Measurements from ENCODE around the gene EMILIN1.

EMILIN1 gene

GRCh38 chr2:27057184-27057583, 21.2 kb upstream of the EMILIN1 start:
- Histone ChIP-seq H3K9ac (no peak overlapping the region), H2AFZ (ENCODE audit: low read depth) (no peak overlapping the region), H3K79me2 (ENCODE audit: insufficient read depth, low read depth) (no peaks in the 10 kb centered on the region), H3K27me3 (ENCODE audit: insufficient read depth, low read depth) (no peaks in the 10 kb centered on the region), H3K4me1 (ENCODE audit: low read depth, poor library complexity, severe bottlenecking) (peaks cover 6% of the 10 kb centered on the region), H3K4me2 (no peak overlapping the region), H3K4me3 (IDR thresholded peaks at IDR 0.05; ENCODE audit: insufficient read depth, low read depth, low read length) (no peak overlapping the region), H3K27ac (no peak overlapping the region), H4K20me1 (ENCODE audit: insufficient read depth) (no peaks in the 10 kb centered on the region), H3K36me3 (ENCODE audit: insufficient read depth) (no peaks in the 10 kb centered on the region)
- TF ChIP-seq, protein P1, sequence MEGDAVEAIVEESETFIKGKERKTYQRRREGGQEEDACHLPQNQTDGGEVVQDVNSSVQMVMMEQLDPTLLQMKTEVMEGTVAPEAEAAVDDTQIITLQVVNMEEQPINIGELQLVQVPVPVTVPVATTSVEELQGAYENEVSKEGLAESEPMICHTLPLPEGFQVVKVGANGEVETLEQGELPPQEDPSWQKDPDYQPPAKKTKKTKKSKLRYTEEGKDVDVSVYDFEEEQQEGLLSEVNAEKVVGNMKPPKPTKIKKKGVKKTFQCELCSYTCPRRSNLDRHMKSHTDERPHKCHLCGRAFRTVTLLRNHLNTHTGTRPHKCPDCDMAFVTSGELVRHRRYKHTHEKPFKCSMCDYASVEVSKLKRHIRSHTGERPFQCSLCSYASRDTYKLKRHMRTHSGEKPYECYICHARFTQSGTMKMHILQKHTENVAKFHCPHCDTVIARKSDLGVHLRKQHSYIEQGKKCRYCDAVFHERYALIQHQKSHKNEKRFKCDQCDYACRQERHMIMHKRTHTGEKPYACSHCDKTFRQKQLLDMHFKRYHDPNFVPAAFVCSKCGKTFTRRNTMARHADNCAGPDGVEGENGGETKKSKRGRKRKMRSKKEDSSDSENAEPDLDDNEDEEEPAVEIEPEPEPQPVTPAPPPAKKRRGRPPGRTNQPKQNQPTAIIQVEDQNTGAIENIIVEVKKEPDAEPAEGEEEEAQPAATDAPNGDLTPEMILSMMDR (conservative IDR thresholded peaks at IDR 0.05; ENCODE audit: low read depth, low read length), result no peak

DNA sequence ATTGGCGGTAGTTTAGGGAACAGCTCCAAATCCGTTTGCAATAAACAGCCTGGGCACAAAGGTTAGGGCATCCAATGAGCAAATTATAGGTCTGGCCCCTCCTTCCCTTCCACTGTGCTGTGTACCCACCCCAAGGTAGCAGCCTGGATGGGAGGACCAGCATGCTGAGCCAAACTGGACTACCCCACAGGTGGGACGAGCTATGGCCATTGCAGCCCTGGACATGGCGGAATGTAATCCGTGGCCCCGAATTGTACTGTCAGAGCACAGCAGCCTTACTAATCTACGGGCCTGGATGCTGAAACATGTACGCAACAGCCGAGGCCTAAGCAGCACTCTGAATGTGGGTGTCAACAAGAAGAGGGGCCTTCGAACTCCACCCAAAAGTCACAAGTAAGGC, 20.2 kb upstream of the EMILIN1 start:
- Histone ChIP-seq H3K27me3 (ENCODE audit: insufficient read depth, low read depth) (no peaks in the 10 kb centered on the region), H3K27ac (no peak overlapping the region), H3K79me2 (ENCODE audit: insufficient read depth, low read depth) (no peaks in the 10 kb centered on the region), H3K36me3 (ENCODE audit: insufficient read depth) (no peaks in the 10 kb centered on the region), H2AFZ (ENCODE audit: low read depth) (no peak overlapping the region), H3K4me2 (no peak overlapping the region), H3K4me1 (ENCODE audit: low read depth, poor library complexity, severe bottlenecking) (no peaks in the 10 kb centered on the region), H4K20me1 (ENCODE audit: insufficient read depth) (no peaks in the 10 kb centered on the region), H3K9ac (no peak overlapping the region), H3K4me3 (IDR thresholded peaks at IDR 0.05; ENCODE audit: insufficient read depth, low read depth, low read length) (no peak overlapping the region)
- TF ChIP-seq, protein P1 (conservative IDR thresholded peaks at IDR 0.05; ENCODE audit: low read depth, low read length), result no peak

GRCh38 chr2:27059141-27059820, 19.1 kb upstream of the EMILIN1 start:
- Histone ChIP-seq H3K4me3 (IDR thresholded peaks at IDR 0.05; ENCODE audit: insufficient read depth, low read depth, low read length) (no peak overlapping the region), H2AFZ (ENCODE audit: low read depth) (no peak overlapping the region), H3K27me3 (ENCODE audit: insufficient read depth, low read depth) (no peaks in the 10 kb centered on the region), H3K79me2 (ENCODE audit: insufficient read depth, low read depth) (no peaks in the 10 kb centered on the region), H3K9ac (no peak overlapping the region), H3K36me3 (ENCODE audit: insufficient read depth) (no peaks in the 10 kb centered on the region), H3K4me1 (ENCODE audit: low read depth, poor library complexity, severe bottlenecking) (no peaks in the 10 kb centered on the region), H3K4me2 (no peak overlapping the region), H3K27ac (no peak overlapping the region), H4K20me1 (ENCODE audit: insufficient read depth) (no peaks in the 10 kb centered on the region)
- TF ChIP-seq, protein P1 (conservative IDR thresholded peaks at IDR 0.05; ENCODE audit: low read depth, low read length), result no peak

DNA sequence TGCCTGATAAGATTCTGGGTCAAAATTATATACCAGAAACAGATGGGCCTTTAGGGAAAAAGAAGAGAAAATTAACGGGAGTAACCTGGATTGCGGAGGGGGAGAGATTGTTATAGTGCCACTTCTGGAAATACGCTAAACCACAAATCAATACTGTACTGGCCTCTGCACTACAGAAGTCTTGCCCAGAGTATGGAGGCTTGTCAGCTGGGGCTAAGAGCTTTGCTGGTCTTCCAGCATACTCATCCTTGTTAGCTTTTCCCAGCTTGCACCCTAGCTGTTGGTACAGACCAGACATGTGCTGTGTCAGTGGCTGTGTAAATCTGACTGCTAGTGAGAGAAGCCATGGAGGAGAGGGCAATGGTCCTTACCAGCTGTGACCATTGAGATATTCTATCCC, 18.1 kb upstream of the EMILIN1 start:
- Histone ChIP-seq H3K9ac (no peak overlapping the region), H3K79me2 (ENCODE audit: insufficient read depth, low read depth) (no peaks in the 10 kb centered on the region), H4K20me1 (ENCODE audit: insufficient read depth) (no peaks in the 10 kb centered on the region), H3K4me3 (IDR thresholded peaks at IDR 0.05; ENCODE audit: insufficient read depth, low read depth, low read length) (no peak overlapping the region), H2AFZ (ENCODE audit: low read depth) (no peak overlapping the region), H3K27me3 (ENCODE audit: insufficient read depth, low read depth) (no peaks in the 10 kb centered on the region), H3K36me3 (ENCODE audit: insufficient read depth) (no peaks in the 10 kb centered on the region), H3K27ac (no peak overlapping the region), H3K4me2 (no peak overlapping the region), H3K4me1 (ENCODE audit: low read depth, poor library complexity, severe bottlenecking) (no peaks in the 10 kb centered on the region)
- TF ChIP-seq, protein P1 (conservative IDR thresholded peaks at IDR 0.05; ENCODE audit: low read depth, low read length), result no peak

All from KMS-11 (cell line).